Activated CD4-positive, alpha-beta T cell treated with anti-CD3 and anti-CD28 coated beads, Interleukin-2, amount 50 U/mL, for 16 hours (primary cell): ENCODE measurements around the gene CYBRD1.
"Not testable (repeated sequence)": the region's sequence is repeated elsewhere in the genome, so short reads cannot be mapped to it uniquely, and the experiment has no call there.

Experiments
- DNase-seq: peaks from one replicate; pipeline ENCODE4 v3.0.0-alpha.2; 2020

CYBRD1 gene

DNA sequence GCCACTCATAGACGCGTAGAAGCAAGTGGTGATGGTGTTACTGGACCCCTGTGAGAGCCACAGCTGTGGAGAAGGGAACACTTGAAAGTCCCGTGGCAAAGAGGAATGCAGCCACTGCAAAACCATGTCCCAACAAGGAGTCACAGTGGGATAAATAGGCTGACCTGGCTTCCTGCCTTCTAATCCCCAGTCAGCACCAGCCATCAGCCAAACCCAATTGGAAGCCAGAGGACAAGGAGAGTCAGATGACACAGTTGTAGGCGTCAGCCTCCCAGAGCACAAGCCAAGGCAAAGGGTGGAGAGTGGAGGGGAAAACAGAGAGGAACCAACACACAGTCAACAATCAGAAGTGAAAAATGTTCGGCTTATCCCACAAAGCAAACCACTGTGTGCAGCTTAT is 5.5 kb upstream of the CYBRD1 start:
- DNase-seq, result no peak

DNA sequence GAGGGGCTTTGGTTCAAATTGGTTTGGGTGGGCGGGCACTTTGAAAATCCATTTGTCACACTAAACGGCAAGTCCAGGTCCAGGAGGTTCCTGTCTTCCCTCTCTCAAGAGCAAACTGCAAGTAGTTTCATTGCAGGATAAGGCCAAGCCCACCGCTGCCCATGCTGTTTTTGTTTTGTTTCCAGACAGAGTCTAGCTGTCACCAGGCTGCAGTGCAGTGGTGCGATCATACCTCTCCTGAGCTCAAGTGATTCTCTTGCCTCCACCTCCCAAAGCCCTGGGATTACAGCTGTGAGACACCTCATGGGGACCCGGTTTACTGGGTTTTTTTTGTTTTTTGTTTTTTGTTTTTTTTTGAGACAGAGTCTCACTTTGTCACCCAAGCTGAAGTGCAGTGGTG is 1.8 kb upstream of the CYBRD1 start:
- no peak for DNase-seq

DNA sequence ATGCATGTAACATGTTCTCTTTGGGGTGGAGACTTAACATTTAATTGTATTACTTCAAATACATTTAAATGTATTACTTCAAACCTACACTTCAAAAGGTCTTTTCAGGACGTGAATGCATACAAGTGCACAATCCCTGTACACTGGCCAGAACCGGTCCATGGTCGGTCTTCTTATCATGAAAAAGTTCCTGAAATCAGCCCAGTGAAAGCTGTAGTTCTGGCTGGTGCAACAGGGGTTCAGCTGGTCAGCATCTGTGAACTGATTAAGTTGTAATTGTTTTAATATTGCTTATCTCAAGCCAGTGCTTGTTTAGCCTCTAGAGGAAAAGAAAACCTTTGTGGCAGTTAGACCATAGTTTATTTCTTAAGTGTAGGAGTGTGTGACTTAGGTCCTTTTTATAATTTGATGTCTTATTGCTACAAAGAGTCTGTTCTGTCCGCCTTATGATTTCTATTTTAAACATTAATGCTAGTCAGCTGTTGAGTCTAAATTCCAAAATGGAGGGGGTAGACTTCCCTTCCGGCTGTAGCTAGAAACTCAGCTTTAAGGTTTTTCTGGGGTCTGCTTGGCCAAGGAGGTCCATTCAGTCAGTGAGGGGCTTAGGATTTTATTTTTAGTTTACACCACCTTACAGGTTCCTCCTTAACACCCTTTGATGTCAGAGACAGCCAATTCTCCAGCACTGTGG is 768 bp upstream of the CYBRD1 start:
- DNase-seq, result no peak

DNA sequence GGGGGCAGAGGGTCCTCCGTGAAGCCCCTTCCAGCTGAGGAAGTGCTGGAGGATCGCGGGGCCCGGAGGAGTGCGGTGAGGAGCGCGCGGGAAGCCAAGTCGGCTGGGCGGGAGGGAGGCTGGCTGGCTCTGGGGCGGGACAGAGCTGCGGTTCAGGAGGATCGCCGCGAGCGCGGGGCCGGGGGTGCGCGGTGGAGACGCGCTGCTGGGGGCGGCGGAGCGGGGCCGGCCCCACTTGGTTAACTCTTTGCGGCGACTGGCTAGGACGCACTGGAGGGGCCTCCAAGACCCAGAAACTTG is 464 bp downstream of the CYBRD1 start:
- no peak for DNase-seq

DNA sequence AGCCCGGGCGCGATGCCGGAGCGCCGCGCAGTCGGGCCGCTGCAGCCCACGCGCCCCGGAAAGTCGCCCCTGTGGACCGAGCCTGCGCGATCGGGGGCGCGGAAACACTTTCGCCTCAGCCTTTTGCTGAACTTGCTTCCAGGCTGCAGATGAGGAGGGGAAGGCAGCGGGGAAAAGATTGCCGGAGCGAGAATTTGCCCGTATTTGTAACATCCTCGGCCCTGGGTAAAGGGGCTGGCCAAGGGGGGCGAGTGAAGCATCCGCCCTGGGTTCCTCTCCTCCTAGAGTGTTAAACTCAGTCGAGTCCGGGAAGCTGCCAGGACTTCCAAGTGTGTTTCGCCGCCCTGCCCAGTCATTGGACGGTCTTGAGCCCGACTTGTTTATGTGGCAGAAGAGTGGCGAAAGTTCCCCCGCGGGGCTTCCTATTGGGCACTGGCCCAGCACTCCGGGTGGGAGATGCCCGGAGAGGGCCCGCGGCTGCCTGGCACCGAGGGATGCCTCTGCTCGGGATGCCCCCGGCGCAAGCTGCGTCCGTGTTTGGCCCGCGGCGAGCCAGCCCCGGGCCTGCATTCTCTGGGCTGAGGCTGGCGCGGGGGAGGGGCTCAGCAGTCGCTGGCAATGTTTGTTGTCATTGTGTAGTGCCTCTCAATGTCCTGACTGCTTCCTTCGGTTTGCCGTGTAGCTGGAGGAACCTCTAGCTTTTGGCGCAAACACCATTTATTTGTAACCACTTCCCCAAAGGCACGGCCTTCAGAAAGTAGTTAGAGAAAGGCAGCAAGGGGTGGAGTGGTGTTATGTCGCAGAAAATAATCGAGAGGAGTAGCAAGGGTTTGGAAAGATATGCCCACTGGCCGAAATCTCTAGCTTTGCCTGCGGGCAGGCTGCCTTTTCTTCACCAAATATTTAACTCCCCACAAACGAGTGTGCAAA is 1.1 kb downstream of the CYBRD1 start:
- DNase-seq, result no peak

DNA sequence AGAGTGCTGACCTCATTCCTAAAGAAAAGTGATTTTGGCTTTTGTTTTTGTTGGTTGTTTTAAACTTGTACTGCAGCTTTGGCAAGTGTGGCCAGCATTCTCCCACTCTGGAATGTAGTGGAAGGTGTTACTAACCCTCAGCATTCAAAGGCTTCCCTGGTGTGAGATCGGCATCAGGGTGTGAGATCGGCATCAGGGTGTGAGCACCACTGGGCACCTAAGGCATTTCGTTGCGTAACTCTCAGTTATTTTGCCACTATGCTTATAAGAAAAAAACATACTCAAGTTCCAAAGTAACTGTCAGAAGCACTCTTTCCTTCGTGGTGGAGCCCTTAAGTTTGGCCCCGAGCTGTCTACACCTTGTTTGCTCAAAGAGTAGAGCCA is 1.7 kb downstream of the CYBRD1 start:
- no peak for DNase-seq

DNA sequence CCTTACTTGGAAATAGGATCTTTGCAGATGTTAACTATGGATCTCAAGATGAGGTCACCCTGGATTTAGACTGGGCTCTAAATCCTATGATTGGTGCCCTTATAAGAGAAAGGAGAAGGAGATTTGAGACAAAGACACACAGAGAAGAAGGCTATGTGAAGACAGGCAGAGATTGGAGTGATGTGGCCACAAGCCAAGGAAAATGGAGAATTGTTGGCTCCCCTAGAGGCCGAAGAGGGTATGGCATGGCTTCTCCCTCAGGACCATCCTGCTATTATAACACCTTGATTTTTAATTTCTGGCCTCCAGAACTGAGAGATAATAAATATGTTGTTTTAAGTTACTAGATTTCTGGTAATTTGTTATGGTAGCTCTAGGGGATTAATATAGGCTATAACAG is 7.6 kb downstream of the CYBRD1 start:
- DNase-seq, result no peak

DNA sequence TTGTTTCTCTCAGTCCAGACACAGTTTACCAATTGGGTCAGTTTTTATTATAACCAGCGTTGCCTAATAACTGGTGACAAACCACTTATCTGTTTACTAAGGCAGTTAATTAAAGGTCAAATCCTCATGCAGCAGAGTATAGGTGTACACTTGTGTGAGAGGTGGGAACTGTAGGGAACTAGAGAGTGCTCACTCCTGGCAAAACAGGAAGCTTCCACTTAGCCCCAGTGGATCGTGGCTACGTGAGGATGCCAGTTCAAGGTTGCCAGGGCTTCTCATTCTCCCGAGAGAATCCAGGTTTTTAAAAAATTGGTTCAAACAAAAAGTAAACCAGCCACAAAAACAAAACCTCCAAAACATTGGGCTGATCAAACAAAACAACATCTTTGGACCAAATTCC is 8.1 kb downstream of the CYBRD1 start:
- no peak for DNase-seq

DNA sequence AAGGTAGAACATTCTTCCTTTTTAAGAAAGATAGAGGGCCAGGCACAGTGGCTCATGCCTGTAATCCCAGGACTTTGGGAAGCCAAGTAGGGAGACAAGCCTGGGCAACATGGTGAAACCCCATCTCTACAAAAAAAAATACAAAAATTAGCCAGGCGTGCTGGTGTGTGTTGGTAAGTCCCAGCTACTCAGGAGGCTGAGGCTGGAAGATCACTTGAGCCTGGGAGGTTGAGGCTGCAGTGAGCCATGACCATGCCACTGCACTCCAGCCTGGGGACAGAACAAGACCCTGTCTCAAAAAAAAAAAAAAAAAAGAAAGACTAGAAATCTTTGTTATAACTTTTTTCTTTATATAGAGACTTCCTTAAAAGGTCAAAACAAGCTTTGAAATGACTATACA is 8.6 kb downstream of the CYBRD1 start:
- not testable (repeated sequence) for DNase-seq

DNA sequence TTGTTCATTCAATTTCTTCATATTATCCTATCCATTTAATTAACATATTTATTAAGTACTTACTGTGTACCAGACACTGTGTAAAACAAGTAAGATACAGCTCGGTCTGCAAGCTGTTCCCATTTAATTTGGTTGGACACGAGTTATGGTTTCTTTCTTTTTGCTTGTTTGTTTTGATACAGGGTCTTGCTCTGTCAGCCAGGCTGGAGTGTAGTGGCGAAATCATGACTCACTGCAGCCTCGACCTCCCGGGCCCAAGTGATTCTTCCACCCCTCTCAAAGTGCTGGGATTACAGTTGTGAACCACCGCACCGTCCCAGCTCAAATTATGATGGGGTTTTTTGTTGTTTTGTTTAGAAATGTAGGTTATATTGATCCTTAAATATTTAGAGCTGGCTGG is 9.0 kb downstream of the CYBRD1 start:
- DNase-seq, result no peak

DNA sequence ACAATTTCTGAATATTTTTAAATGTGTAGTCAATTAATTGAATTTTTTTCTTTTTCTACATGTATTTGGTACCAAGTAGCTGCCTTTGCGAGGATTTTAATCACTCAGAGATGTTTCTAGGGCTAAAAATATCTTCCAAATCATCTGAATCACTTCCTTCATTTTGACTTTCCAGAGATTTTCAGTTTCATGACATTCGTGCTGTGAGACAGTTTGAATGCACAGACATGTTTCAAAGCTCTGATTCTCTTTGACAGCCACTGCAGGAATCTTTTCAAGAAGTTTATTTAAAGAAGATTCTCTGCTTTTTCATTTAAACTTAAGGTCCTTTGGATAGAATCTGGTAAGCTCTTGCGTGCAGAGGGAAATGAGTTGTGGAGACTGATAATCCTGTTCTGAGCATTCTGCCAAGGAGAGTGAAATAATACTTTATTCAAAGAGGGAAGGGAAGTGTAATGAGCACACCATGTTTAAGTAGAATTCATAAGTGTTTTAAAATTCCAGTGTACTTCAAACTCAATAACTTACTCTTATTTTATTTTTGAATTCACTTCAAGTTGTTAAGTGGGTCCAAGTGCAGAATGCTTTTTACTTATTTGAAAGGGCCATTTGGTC is 9.7 kb downstream of the CYBRD1 start:
- no peak for DNase-seq

DNA sequence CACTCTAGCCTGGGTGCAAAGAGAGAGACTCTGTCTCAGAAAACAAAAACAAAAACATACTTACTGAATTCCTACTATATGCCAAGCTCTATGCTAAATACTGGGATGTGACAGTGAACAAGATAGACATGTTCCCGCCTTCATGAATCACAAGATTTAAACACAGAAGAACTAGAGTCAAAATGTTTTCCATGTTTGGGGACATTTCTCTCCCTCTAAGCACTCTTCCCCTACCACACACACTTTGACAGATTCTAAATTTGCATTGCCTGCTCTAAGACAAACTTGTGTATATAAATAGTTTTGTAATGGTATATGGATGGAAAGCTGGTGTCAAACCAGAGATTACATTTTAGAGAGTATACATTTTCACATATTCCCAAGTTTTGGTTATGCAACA is 11.1 kb downstream of the CYBRD1 start:
- DNase-seq, result no peak

DNA sequence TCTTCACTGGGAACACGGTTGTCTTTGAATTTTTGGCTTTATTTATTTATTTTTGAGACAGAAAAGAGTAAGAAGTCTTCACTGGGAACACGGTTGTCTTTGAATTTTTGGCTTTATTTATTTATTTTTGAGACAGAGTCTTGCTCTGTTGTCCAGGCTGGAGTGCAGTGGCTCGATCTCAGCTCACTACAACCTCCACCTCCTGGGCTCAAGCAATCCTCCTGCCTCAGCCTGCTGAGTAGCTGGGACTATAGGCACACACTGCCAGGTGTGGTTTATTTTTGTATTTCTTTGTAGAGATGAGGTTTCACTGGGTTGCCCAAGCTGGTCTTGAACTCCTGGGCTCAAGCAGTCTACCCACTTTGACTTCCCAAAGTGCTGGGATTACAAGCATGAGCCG is 13.3 kb downstream of the CYBRD1 start:
- not testable (repeated sequence) for DNase-seq

DNA sequence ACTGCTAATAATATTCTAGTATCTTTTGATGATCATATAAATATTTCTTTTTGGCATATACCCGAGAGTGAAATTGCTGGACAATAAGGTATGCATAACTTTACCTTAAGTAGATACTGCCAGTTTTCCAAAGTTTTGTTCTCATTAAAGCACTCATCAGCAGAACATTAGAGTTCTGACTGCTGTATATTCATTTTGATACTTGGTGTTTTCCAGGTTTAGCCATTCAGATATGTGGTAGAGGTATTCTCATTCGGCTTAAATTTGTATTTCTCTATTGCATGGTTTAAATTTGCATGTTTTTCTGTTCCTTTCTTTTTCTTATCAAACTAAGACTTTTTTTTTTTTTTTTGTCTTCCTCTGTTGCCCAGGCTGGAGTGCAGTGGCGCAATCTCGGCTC is 18.2 kb downstream of the CYBRD1 start:
- no peak for DNase-seq

DNA sequence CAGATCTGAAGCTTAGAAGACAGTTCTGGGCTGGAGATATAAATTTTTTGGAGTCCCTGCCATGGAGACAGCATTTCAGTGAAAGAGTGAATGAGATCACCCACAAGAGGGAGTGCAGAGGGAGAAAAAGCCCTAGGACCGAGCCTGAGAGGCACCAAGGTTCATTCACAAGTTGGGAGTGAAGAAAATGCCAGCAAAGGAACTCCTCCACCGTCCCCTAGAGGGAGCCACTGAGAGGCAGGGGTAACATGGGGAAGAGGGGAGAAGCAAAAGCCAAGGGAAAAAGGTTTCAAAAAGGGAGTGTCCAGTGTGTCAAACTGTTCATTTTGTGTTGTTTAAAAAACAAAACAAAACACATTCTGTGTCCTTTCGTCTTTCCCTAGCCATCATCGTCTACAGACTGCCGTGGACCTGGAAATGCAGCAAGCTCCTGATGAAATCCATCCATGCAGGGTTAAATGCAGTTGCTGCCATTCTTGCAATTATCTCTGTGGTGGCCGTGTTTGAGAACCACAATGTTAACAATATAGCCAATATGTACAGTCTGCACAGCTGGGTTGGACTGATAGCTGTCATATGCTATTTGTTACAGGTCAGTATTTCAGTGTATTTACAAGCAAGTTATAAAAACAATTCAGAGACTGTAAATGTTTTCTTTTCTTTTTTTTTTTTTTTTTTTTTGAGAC is 19.1 kb downstream of the CYBRD1 start:
- peak; percentile 30 for DNase-seq

DNA sequence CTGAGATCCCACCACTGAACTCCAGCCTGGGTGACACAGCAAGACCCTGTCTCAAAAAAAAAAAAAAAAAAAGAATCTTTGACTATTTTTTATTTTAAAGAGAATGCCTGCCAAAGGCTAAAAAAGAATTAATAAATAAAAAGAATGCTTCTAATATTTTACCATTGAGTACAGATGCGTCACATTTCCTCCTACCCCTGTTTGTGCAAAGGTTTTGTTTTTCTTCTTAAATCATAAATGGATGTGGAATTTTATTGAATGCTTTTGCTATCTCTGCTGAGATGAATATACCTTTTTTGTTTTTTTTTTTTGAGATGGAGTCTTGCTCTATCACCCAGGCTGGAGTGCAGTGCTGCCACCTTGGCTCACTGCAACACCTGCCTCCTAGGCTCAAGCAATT is 22.8 kb downstream of the CYBRD1 start:
- DNase-seq, result no peak

DNA sequence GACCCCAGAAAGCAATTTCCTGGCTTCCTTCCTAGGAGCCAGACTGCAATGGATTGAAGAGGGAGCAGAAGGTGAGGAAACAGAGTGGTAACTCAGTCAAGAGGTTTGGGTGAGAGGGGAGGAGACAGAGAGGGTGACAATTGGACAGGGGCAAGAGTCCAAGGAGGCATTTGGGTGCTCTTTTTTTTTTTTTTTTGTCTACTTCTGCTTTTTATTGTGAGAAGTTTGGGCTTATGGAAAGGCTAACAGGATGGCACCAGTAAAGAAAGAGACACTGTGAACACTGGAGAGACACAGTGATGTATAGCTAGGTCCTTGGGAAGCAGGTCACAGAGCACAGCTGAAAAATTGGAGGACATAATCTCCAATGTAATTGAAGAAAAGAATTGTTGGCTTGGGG is 25.0 kb downstream of the CYBRD1 start:
- DNase-seq, result no peak

DNA sequence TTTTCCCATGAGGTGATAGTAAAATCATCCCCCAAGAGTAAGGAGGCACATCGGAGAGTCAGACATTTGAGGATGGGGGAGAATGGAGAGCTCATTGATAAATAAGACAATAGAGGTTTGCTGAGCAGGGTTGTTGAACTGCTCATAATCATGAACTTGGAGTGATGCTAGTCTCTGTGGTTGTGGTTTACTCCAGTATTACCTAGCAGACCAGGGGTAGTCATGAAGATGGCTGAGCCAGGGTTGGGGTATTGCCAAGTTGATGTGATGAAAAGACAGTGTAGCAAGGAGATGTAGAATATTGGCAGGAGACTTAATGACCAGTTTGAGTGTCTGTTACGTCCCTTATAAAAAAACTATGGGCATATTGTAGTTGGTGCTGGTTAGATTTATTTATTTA is 25.4 kb downstream of the CYBRD1 start:
- DNase-seq, result no peak

DNA sequence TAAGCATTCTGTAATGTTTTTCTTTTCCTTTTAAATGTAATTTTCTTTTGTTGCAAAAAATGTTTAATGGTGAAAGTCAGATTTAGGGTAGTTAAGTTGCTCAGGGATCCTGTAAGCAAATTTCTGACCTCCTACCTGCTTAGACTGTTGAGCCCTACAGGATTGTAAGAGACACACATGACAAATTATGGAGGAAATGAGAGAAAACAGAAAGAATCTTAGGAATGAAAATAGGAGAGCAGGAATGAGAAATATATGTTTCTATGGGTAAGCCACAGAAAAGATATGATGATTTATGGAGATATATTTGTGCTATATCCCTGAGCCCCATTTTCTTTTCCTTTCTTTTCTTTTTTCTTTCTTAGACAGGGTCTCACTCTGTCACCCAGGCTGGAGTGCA is 28.3 kb downstream of the CYBRD1 start:
- DNase-seq, result no peak

DNA sequence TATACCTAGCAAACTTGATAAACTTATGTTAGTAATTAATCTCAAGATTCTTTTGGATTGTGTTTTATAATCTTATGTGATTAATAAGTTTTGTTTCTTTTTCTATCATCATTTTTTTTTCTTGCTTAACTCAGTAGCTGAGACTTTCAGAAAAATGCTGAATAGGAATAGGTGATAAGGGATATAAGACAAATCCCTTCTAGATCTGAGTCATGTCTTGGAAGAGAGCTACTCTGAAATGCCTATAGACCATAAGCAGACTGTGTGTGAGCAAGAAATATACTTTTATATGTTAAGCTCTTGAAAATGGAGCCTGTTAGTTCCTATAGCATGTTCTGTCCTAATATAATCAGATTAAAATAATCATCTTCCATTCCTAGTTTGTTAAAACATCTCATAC is 29.6 kb downstream of the CYBRD1 start:
- no peak for DNase-seq

DNA sequence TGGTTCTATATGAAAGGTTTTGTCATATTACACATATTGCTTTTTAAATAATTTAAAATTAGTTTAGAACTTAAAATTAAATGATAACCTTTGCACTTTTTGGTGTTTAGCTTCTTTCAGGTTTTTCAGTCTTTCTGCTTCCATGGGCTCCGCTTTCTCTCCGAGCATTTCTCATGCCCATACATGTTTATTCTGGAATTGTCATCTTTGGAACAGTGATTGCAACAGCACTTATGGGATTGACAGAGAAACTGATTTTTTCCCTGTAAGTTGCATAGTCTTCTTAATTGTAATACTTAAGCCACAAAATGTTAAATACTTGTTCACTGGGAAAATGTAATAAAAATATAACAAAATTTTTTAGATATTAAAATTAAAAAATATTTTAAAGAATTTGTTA is 31.0 kb downstream of the CYBRD1 start:
- no peak for DNase-seq

DNA sequence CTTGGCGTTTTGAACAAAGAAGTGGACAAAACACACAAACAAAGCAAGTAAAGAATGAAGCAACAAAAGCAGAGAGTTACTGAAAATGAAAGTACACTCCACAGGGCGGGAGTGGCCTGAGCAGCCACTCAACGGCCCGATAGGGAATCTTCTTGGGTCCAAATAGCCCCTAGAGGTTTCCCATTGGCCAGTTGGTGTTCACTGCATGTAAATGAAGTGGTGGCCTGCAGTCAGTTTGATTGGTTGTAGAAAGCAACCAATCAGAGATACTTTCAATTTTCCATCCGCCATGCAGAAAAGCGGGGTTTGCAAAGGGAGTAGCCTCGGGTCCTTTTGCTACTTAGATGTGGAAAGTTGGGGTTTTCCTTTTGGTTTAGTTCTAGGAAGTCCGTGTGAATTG is 31.6 kb downstream of the CYBRD1 start:
- no peak for DNase-seq

DNA sequence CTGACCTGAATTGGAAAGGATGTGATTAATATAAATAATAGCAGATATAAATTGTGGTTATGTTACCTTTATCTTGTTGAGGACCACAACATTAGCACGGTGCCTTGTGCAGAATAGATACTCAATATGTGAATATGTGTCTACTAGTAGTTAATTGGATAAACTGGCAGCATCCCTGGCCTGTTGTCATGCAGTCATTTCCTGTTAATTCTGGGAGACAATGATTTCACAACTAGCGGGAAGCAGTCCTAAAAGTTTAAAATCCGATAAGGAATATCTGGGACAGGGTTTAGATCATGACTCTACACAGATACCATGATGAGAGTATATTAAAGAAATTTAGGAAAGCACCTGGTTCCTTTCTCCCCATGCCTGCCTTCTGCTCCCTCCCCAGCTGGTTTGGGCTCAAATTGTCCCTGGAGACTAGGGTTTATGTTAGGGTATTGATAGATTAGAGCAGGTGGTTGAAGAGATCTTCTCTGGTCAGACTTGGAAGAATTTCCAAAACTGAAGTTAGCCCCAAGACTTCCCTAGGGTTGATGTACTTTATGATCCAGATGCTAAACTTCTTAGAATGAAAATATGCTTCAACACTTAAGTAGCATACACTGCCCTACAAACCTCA is 32.8 kb downstream of the CYBRD1 start:
- DNase-seq, result no peak
